HEK293 (cell line): Measurements from ENCODE around the gene CASKIN1.
A peak's percentile ranks its signal among the peaks of the same experiment; 100 is the strongest.

Experiments
- CTCF ChIA-PET: fragments of 350-600 bp; formaldehyde crosslinking; extraction: SDS; loops from one replicate; lab custom pipeline; 2021; ENCODE audit warnings: antibody characterized with exemption; lab: Yijun Ruan, JAX
- POLR2A ChIA-PET: fragments of 300-600 bp; formaldehyde crosslinking; extraction: SDS; loops from one replicate; lab custom pipeline; 2020; ENCODE audit warnings: antibody characterized with exemption, inconsistent platforms; lab: Yijun Ruan, JAX
- H3K27ac ChIP-seq: fragments of 200-500 bp; sonication (Bioruptor generic); 2 replicates; pipeline ENCODE4 v1.5.1; 2014; ENCODE audit warnings: low read depth, low read length, control low read depth, inconsistent platforms; ENCODE audit errors: extremely low read depth
- H3K36me3 ChIP-seq, 2 experiments: fragments of 200-500 bp in 1 of 2; sonication (Bioruptor generic) in 1 of 2; 1 replicate in 1 of 2; 2 replicates in 1 of 2; pipeline ENCODE4 v1.5.1; 2014 to 2017; ENCODE audit warnings: inconsistent platforms in 2 of 2, low read length in 2 of 2; ENCODE audit not compliant: control insufficient read depth in 2 of 2, insufficient read depth in 1 of 2
- H3K4me1 ChIP-seq: fragments of 200-500 bp; sonication (Bioruptor generic); 2 replicates; pipeline ENCODE4 v1.5.1; 2014; ENCODE audit warnings: mild to moderate bottlenecking, low read length, inconsistent platforms; ENCODE audit not compliant: control insufficient read depth, insufficient read depth
- H3K4me3 ChIP-seq: 2 replicates; pipeline ENCODE4 v1.5.1; 2011; ENCODE audit warnings: low read depth, mild to moderate bottlenecking, control low read depth, low read length, moderate library complexity
- H3K9me3 ChIP-seq: fragments of 200-500 bp; sonication (Bioruptor generic); 2 replicates; pipeline ENCODE4 v1.5.1; 2014; ENCODE audit warnings: low read depth, low read length, inconsistent platforms; ENCODE audit not compliant: control insufficient read depth, insufficient read depth
- EGR2 ChIP-seq: fragments of 450-650 bp; formaldehyde crosslinking; IDR thresholded peaks from 2 replicates; pipeline ENCODE4 v1.5.1; 2016; ENCODE audit warnings: low read depth, missing biosample characterization, missing genetic modification characterization
- GLI4 ChIP-seq: fragments of 450-650 bp; formaldehyde crosslinking; IDR thresholded peaks from 2 replicates; pipeline ENCODE4 v1.5.1; 2016; ENCODE audit warnings: missing biosample characterization, missing genetic modification characterization
- ZBTB17 ChIP-seq: fragments of 450-650 bp; formaldehyde crosslinking; IDR thresholded peaks from 2 replicates; pipeline ENCODE4 v1.5.1; 2016; ENCODE audit warnings: missing biosample characterization, missing genetic modification characterization
- ZBTB8A ChIP-seq: fragments of 450-650 bp; formaldehyde crosslinking; IDR thresholded peaks from 2 replicates; pipeline ENCODE4 v1.5.1; 2016; ENCODE audit warnings: missing biosample characterization, missing genetic modification characterization
- ZFP3 ChIP-seq: fragments of 450-650 bp; formaldehyde crosslinking; IDR thresholded peaks from 2 replicates; pipeline ENCODE4 v1.5.1; 2016; ENCODE audit warnings: low read depth, missing biosample characterization, missing genetic modification characterization
- ZFP41 ChIP-seq: fragments of 450-650 bp; formaldehyde crosslinking; IDR thresholded peaks from 2 replicates; pipeline ENCODE4 v1.5.1; 2016; ENCODE audit warnings: missing biosample characterization, missing genetic modification characterization, borderline replicate concordance
- ZIC2 ChIP-seq: fragments of 450-650 bp; formaldehyde crosslinking; IDR thresholded peaks from 2 replicates; pipeline ENCODE4 v1.5.1; 2016; ENCODE audit warnings: missing biosample characterization, missing genetic modification characterization
- ZNF362 ChIP-seq: fragments of 450-650 bp; formaldehyde crosslinking; IDR thresholded peaks from 2 replicates; pipeline ENCODE4 v1.5.1; 2016; ENCODE audit warnings: missing biosample characterization, missing genetic modification characterization
- ZNF37A ChIP-seq: fragments of 450-650 bp; IDR thresholded peaks from 2 replicates; pipeline ENCODE4 v1.5.1; 2018; ENCODE audit warnings: missing biosample characterization, missing genetic modification characterization
- ZNF391 ChIP-seq: fragments of 450-650 bp; formaldehyde crosslinking; IDR thresholded peaks from 2 replicates; pipeline ENCODE4 v1.5.1; 2016; ENCODE audit warnings: low read depth, missing biosample characterization, missing genetic modification characterization, borderline replicate concordance
- ZNF473 ChIP-seq: fragments of 450-650 bp; formaldehyde crosslinking; IDR thresholded peaks from 2 replicates; pipeline ENCODE4 v1.5.1; 2017; ENCODE audit warnings: missing biosample characterization, missing genetic modification characterization
- ZNF48 ChIP-seq: fragments of 450-650 bp; formaldehyde crosslinking; IDR thresholded peaks from 2 replicates; pipeline ENCODE4 v1.5.1; 2016; ENCODE audit warnings: missing biosample characterization, missing genetic modification characterization
- ZNF560 ChIP-seq: fragments of 450-650 bp; formaldehyde crosslinking; IDR thresholded peaks from 2 replicates; pipeline ENCODE4 v1.5.1; 2017; ENCODE audit warnings: missing biosample characterization, missing genetic modification characterization, borderline replicate concordance
- ZNF600 ChIP-seq: fragments of 450-650 bp; formaldehyde crosslinking; IDR thresholded peaks from 2 replicates; pipeline ENCODE4 v1.5.1; 2016; ENCODE audit warnings: missing biosample characterization, missing genetic modification characterization
- ZNF664 ChIP-seq: fragments of 450-650 bp; formaldehyde crosslinking; IDR thresholded peaks from 2 replicates; pipeline ENCODE4 v1.5.1; 2016; ENCODE audit warnings: missing biosample characterization, missing genetic modification characterization
- ZNF677 ChIP-seq: fragments of 450-650 bp; IDR thresholded peaks from 2 replicates; pipeline ENCODE4 v1.5.0; 2018; ENCODE audit warnings: missing biosample characterization, mild to moderate bottlenecking, missing genetic modification characterization, moderate library complexity
- ZNF76 ChIP-seq: fragments of 450-650 bp; formaldehyde crosslinking; IDR thresholded peaks from 2 replicates; pipeline ENCODE4; 2016; ENCODE audit warnings: low read depth, missing biosample characterization, missing genetic modification characterization, borderline replicate concordance
- ZNF830 ChIP-seq: fragments of 450-650 bp; IDR thresholded peaks from 2 replicates; pipeline ENCODE4 v1.5.0; 2018; ENCODE audit warnings: missing biosample characterization, missing genetic modification characterization, low read depth, mild to moderate bottlenecking, moderate library complexity
- ZSCAN16 ChIP-seq: fragments of 450-650 bp; formaldehyde crosslinking; IDR thresholded peaks from 2 replicates; pipeline ENCODE4 v1.5.1; 2016; ENCODE audit warnings: missing biosample characterization, missing genetic modification characterization
- TF ChIP-seq, protein P1 (sequence below): fragments of 450-650 bp; formaldehyde crosslinking; IDR thresholded peaks from 2 replicates; pipeline ENCODE4 v1.5.1; 2016; ENCODE audit warnings: missing biosample characterization, missing genetic modification characterization

Gene CASKIN1

GRCh38 chr16:2147378-2147777 is 49.0 kb downstream of the CASKIN1 start:
- POLR2A ChIA-PET: interaction anchor here (1.3 to 9.4 kb wide), 4 partner anchors 8 to 183 kb away, joined by 4 to 92 read pairs (median 6); partner anchors contain the start of genes ECI1, RPS2 and TRAF7
- Histone ChIP-seq H3K27ac (no peak overlapping the region), H3K4me3 (no peak overlapping the region), H3K36me3 (peaks cover 0 to 15% of the 10 kb centered on the region in 2 experiments; a peak in 2 of 3 replicates), H3K4me1 (peaks cover 4% of the 10 kb centered on the region), H3K9me3 (no peaks in the 10 kb centered on the region)
- TF ChIP-seq ZBTB17 (tag by site-specific recombination) (no peak), ZNF473 (no peak), EGR2 (tag by site-specific recombination) (no peak), ZIC2 (tag by site-specific recombination) (no peak), ZNF560 (tag by site-specific recombination) (no peak), ZNF830 (tag by site-specific recombination) (no peak), ZNF48 (tag by site-specific recombination) (no peak), GLI4 (no peak), ZNF37A (no peak), ZNF76 (tag by site-specific recombination) (no peak), ZNF664 (tag by site-specific recombination) (no peak), ZFP41 (tag by site-specific recombination) (no peak), ZBTB8A (tag by site-specific recombination) (no peak), ZNF391 (tag by site-specific recombination) (no peak), ZNF677 (tag by site-specific recombination) (no peak)
- TF ChIP-seq, protein P1, sequence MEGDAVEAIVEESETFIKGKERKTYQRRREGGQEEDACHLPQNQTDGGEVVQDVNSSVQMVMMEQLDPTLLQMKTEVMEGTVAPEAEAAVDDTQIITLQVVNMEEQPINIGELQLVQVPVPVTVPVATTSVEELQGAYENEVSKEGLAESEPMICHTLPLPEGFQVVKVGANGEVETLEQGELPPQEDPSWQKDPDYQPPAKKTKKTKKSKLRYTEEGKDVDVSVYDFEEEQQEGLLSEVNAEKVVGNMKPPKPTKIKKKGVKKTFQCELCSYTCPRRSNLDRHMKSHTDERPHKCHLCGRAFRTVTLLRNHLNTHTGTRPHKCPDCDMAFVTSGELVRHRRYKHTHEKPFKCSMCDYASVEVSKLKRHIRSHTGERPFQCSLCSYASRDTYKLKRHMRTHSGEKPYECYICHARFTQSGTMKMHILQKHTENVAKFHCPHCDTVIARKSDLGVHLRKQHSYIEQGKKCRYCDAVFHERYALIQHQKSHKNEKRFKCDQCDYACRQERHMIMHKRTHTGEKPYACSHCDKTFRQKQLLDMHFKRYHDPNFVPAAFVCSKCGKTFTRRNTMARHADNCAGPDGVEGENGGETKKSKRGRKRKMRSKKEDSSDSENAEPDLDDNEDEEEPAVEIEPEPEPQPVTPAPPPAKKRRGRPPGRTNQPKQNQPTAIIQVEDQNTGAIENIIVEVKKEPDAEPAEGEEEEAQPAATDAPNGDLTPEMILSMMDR (tag by site-specific recombination): no peak
- TF ChIP-seq, all 188 proteins: peak for 0
- CTCF ChIA-PET: interaction anchor here (0.6 to 2.8 kb wide), 5 partner anchors 10 to 144 kb away, joined by 3 to 13 read pairs (median 4); no protein-coding TSS in a partner anchor

DNA sequence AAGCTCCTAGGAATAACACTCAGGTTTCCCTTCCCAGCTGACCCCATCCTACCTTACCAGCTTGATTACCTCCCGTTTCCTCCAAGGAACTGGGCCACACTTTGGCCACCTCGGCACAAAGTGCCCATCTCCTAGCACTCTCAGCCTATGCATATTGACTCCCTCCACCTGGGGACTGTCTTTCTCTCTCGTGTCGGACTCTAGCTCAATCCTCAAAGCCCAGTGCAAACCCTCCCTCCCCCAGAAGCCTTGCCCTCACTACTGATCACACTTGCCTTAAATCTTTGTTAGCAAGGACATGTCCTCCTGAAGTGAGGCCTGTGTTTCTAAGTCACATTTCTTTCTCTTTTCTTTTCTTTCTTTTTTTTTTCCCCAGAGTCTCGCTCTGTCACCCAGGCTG is 50.6 kb downstream of the CASKIN1 start:
- TF ChIP-seq ZNF600 (peak; percentile 85), ZIC2 (tag by site-specific recombination) (no peak), ZNF362 (tag by site-specific recombination) (no peak), ZSCAN16 (no peak), ZFP41 (tag by site-specific recombination) (no peak), ZFP3 (peak; percentile 92)
- CTCF ChIA-PET: interaction anchor here (0.6 to 2.8 kb wide), 4 partner anchors 24 to 142 kb away, joined by 3 to 13 read pairs (median 3); no protein-coding TSS in a partner anchor
- Histone ChIP-seq H3K9me3 (no peaks in the 10 kb centered on the region), H3K36me3 (no peaks in the 10 kb centered on the region), H3K4me3 (no peak overlapping the region), H3K27ac (no peak overlapping the region), H3K4me1 (peaks cover 4% of the 10 kb centered on the region)
- POLR2A ChIA-PET: interaction anchor here (9.4 kb wide), 1 partner anchor 9 kb away, joined by 92 read pairs; the partner anchor contains the start of gene TRAF7
